Measurements from ENCODE around the gene GEMIN5.

Gene GEMIN5

DNA sequence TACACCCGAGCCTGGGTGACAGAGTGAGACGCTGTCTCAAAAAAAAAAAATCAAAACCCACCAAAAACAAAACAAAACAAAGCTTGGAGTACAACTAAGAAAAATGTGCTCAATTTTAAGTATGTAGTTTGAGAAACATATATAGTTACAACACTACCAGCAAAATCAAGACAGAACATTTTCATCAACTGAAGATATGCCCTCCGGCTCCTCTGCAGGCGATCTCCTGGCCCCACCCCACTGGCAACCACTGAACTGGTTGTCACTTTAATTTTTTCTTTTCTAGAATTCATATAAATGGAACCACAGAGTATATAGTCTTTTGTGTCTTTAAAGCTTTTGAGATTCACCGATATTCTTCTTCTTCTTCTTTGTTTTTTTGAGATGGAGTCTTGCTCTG lies 44.6 kb downstream of the GEMIN5 start:
- in situ Hi-C loops (cut with MboI; ENCODE audit: low pct_unique_long_range_greater_than_20kb, low sequenced_read_pairs, unreplicated experiment): no loop called here
- TF ChIP-seq, protein P1, sequence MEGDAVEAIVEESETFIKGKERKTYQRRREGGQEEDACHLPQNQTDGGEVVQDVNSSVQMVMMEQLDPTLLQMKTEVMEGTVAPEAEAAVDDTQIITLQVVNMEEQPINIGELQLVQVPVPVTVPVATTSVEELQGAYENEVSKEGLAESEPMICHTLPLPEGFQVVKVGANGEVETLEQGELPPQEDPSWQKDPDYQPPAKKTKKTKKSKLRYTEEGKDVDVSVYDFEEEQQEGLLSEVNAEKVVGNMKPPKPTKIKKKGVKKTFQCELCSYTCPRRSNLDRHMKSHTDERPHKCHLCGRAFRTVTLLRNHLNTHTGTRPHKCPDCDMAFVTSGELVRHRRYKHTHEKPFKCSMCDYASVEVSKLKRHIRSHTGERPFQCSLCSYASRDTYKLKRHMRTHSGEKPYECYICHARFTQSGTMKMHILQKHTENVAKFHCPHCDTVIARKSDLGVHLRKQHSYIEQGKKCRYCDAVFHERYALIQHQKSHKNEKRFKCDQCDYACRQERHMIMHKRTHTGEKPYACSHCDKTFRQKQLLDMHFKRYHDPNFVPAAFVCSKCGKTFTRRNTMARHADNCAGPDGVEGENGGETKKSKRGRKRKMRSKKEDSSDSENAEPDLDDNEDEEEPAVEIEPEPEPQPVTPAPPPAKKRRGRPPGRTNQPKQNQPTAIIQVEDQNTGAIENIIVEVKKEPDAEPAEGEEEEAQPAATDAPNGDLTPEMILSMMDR (IDR thresholded peaks at IDR 0.05; ENCODE audit: extremely low read depth, insufficient read depth, missing control alignments): no peak
- no peak for DNase-seq (ENCODE audit: low spot score)

- TF ChIP-seq, protein P1 (IDR thresholded peaks at IDR 0.05; ENCODE audit: extremely low read depth, insufficient read depth, missing control alignments): no peak
- DNase-seq (ENCODE audit: low spot score): no peak
- in situ Hi-C loops (cut with MboI; ENCODE audit: low pct_unique_long_range_greater_than_20kb, low sequenced_read_pairs, unreplicated experiment): no loop called here
These were observed 45.6 kb downstream of the GEMIN5 start for GRCh38 chr5:154892369-154892771.

GRCh38 chr5:154885439-154885838 lies 52.6 kb downstream of the GEMIN5 start:
- in situ Hi-C loops (cut with MboI; ENCODE audit: low pct_unique_long_range_greater_than_20kb, low sequenced_read_pairs, unreplicated experiment): no loop called here
- DNase-seq (ENCODE audit: low spot score): no peak

GRCh38 chr5:154884424-154884823 lies 53.6 kb downstream of the GEMIN5 start:
- in situ Hi-C loops (cut with MboI; ENCODE audit: low pct_unique_long_range_greater_than_20kb, low sequenced_read_pairs, unreplicated experiment): no loop called here
- DNase-seq (ENCODE audit: low spot score): no peak
- TF ChIP-seq, protein P1 (IDR thresholded peaks at IDR 0.05; ENCODE audit: extremely low read depth, insufficient read depth, missing control alignments): no peak

More at GRCh38 chr5:154885439-154885838, 52.6 kb downstream of the GEMIN5 start:
- TF ChIP-seq, protein P1 (IDR thresholded peaks at IDR 0.05; ENCODE audit: extremely low read depth, insufficient read depth, missing control alignments): no peak

GRCh38 chr5:154881986-154882385 lies 56.0 kb downstream of the GEMIN5 start:
- TF ChIP-seq, protein P1 (IDR thresholded peaks at IDR 0.05; ENCODE audit: extremely low read depth, insufficient read depth, missing control alignments): no peak
- DNase-seq (ENCODE audit: low spot score): no peak
- in situ Hi-C loops (cut with MboI; ENCODE audit: low pct_unique_long_range_greater_than_20kb, low sequenced_read_pairs, unreplicated experiment): no loop called here

- TF ChIP-seq, protein P1 (IDR thresholded peaks at IDR 0.05; ENCODE audit: extremely low read depth, insufficient read depth, missing control alignments): no peak
- DNase-seq (ENCODE audit: low spot score): no peak
- in situ Hi-C loops (cut with MboI; ENCODE audit: low pct_unique_long_range_greater_than_20kb, low sequenced_read_pairs, unreplicated experiment): no loop called here
These were observed 59.2 kb downstream of the GEMIN5 start for GRCh38 chr5:154878642-154879335.

Measured in GM13977 (cell line).